SK-N-SH (cell line): ENCODE data around the gene LCE1C. TPM values are rescaled to one million over a fixed set of nuclear protein-coding genes. Genes with fewer than 3 reads are reported as not detected.

ENCODE experiments used
- CTCF ChIA-PET: fragments of 300-600, 350-600 bp; formaldehyde crosslinking; extraction: SDS; loops from one replicate; lab custom pipeline; 2021; lab: Yijun Ruan, JAX
- POLR2A ChIA-PET: fragments of 350-600 bp; sonication (Branson Sonifier 250); formaldehyde crosslinking; extraction: SDS; loops from one replicate; lab custom pipeline; 2020; ENCODE audit warnings: antibody characterized with exemption, inconsistent platforms; lab: Yijun Ruan, JAX
- DNase-seq: peaks from one replicate; pipeline ENCODE4 v3.0.0; 2012
- H2AFZ ChIP-seq: fragments of 200-600 bp; sonication (generic); 2 replicates; pipeline ENCODE4 v1.8.1; 2016; ENCODE audit warnings: antibody characterized with exemption, mild to moderate bottlenecking, low read depth
- H3F3A ChIP-seq: fragments of 200-600 bp; sonication (generic); replicated peaks from 2 replicates; pipeline ENCODE3; 2016; ENCODE audit warnings: antibody characterized with exemption, mild to moderate bottlenecking; ENCODE audit not compliant: insufficient read depth
- H3K27ac ChIP-seq, 2 experiments: fragments of 200-500 bp in 1 of 2; fragments of 200-600 bp in 1 of 2; sonication (Bioruptor generic) in 1 of 2; sonication (generic), shearing (Covaris generic) in 1 of 2; 2 replicates each; pipeline versions ENCODE4 v1.5.1 to v1.6.1; 2014 to 2016; ENCODE audit warnings: low read depth in 2 of 2, inconsistent platforms in 1 of 2, low read length in 1 of 2, mild to moderate bottlenecking in 1 of 2, mixed read lengths in 1 of 2
- H3K27me3 ChIP-seq: fragments of 200-600 bp; sonication (generic), shearing (Covaris generic); 2 replicates; pipeline ENCODE4 v1.6.1; 2016; ENCODE audit warnings: mixed run types; ENCODE audit not compliant: insufficient read depth
- H3K36me3 ChIP-seq, 2 experiments: fragments of 200-500 bp in 1 of 2; fragments of 200-600 bp in 1 of 2; sonication (Bioruptor generic) in 1 of 2; sonication (generic) in 1 of 2; replicated peaks in 1 of 2; 2 replicates each; pipeline versions ENCODE3 to v1.5.1; 2014 to 2016; ENCODE audit warnings: low read length in 1 of 2, mild to moderate bottlenecking in 1 of 2; ENCODE audit not compliant: insufficient read depth in 2 of 2, control insufficient read depth in 1 of 2
- H3K4me1 ChIP-seq, 2 experiments: fragments of 200-500 bp in 1 of 2; fragments of 200-600 bp in 1 of 2; sonication (Bioruptor generic) in 1 of 2; sonication (generic), shearing (Covaris generic) in 1 of 2; 2 replicates each; pipeline versions ENCODE4 v1.5.1 to v1.6.1; 2014 to 2016; ENCODE audit warnings: low read depth in 1 of 2, low read length in 1 of 2, mixed run types in 1 of 2; ENCODE audit not compliant: insufficient read depth in 2 of 2, control insufficient read depth in 1 of 2
- H3K4me2 ChIP-seq: fragments of 200-600 bp; sonication (generic), shearing (Covaris generic); 2 replicates; pipeline ENCODE4 v1.6.1; 2017; ENCODE audit warnings: mixed run types
- H3K4me3 ChIP-seq, 2 experiments: fragments of 200-500 bp in 1 of 2; fragments of 200-600 bp in 1 of 2; sonication (Bioruptor generic) in 1 of 2; sonication (generic), shearing (Covaris generic) in 1 of 2; 2 replicates each; pipeline versions ENCODE4 v1.5.1 to v1.8.1; 2014 to 2016; ENCODE audit warnings: low read depth in 2 of 2, inconsistent platforms in 1 of 2, low read length in 1 of 2, mild to moderate bottlenecking in 1 of 2, mixed read lengths in 1 of 2, moderate library complexity in 1 of 2
- H3K79me2 ChIP-seq: fragments of 200-600 bp; sonication (generic); 2 replicates; pipeline ENCODE4 v1.8.1; 2017; ENCODE audit warnings: mild to moderate bottlenecking; ENCODE audit not compliant: insufficient read depth
- H3K9ac ChIP-seq: fragments of 200-600 bp; sonication (generic); 2 replicates; pipeline ENCODE4 v1.6.1; 2017; ENCODE audit warnings: mixed run types
- H3K9me2 ChIP-seq: fragments of 200-600 bp; sonication (generic); 2 replicates; pipeline ENCODE4 v1.6.1; 2017; ENCODE audit warnings: mixed run types
- H3K9me3 ChIP-seq: fragments of 200-600 bp; sonication (generic); 2 replicates; pipeline ENCODE4 v1.6.1; 2017; ENCODE audit warnings: mixed run types, mild to moderate bottlenecking, moderate library complexity
- H4K20me1 ChIP-seq: fragments of 200-600 bp; sonication (generic); 2 replicates; pipeline ENCODE4 v1.6.1; 2017; ENCODE audit warnings: mild to moderate bottlenecking, mixed run types; ENCODE audit not compliant: insufficient read depth
- CTCF ChIP-seq: fragments of 200-600 bp; sonication (generic); IDR thresholded peaks from 2 replicates; pipeline ENCODE4 v1.6.1; 2017; ENCODE audit warnings: antibody characterized with exemption, mild to moderate bottlenecking, moderate library complexity
- ELF1 ChIP-seq: IDR thresholded peaks from 2 replicates; pipeline ENCODE4 v1.4.0; 2012
- EZH2phosphoT487 ChIP-seq: fragments of 200-600 bp; sonication (generic); IDR thresholded peaks from 2 replicates; pipeline ENCODE4 v1.6.1; 2017; ENCODE audit warnings: low read depth, mixed run types, mild to moderate bottlenecking, antibody characterized with exemption, moderate library complexity, borderline replicate concordance
- FOXJ3 ChIP-seq: sonication (generic); formaldehyde crosslinking; IDR thresholded peaks from 2 replicates; pipeline ENCODE4 v1.5.1; 2020; ENCODE audit warnings: mild to moderate bottlenecking, missing genetic modification reagents
- FOXM1 ChIP-seq: IDR thresholded peaks from 2 replicates; pipeline ENCODE4 v1.4.0; 2012; ENCODE audit warnings: low read depth, mild to moderate bottlenecking
- GATA2 ChIP-seq: sonication (generic); formaldehyde crosslinking; IDR thresholded peaks from 2 replicates; pipeline ENCODE4 v1.5.0; 2020; ENCODE audit warnings: mild to moderate bottlenecking, missing genetic modification reagents
- IRF3 ChIP-seq: fragments of 150-350 bp; IDR thresholded peaks from 2 replicates; pipeline ENCODE4 v1.6.1; 2016; ENCODE audit warnings: mild to moderate bottlenecking, low read depth, low read length
- MAX ChIP-seq: IDR thresholded peaks from 2 replicates; pipeline ENCODE4 v1.4.0; 2012; ENCODE audit warnings: low read depth
- MXI1 ChIP-seq: IDR thresholded peaks from 2 replicates; pipeline ENCODE4 v1.6.1; 2012; ENCODE audit warnings: mild to moderate bottlenecking, low read depth, low read length, improper control_type of control experiment
- NFIC ChIP-seq: IDR thresholded peaks from 2 replicates; pipeline ENCODE4 v1.4.0; 2012; ENCODE audit warnings: borderline replicate concordance
- NRF1 ChIP-seq: IDR thresholded peaks from 2 replicates; pipeline ENCODE4 v1.6.1; 2012; ENCODE audit warnings: low read depth, mild to moderate bottlenecking, low read length
- PBX3 ChIP-seq: IDR thresholded peaks from 2 replicates; pipeline ENCODE4; 2012
- POLR2AphosphoS5 ChIP-seq: IDR thresholded peaks from 2 replicates; pipeline ENCODE4 v1.6.1; 2012; ENCODE audit warnings: low read depth, low read length
- RCOR1 ChIP-seq: fragments of 150-350 bp; IDR thresholded peaks from 2 replicates; pipeline ENCODE4 v1.6.1; 2017; ENCODE audit warnings: antibody characterized with exemption, low read length
- REST ChIP-seq: IDR thresholded peaks from 2 replicates; pipeline ENCODE4 v1.6.1; 2012; ENCODE audit warnings: mild to moderate bottlenecking, low read depth, low read length, moderate library complexity
- RXRA ChIP-seq: IDR thresholded peaks from 2 replicates; pipeline ENCODE4 v1.4.0; 2012; ENCODE audit warnings: low read depth, mild to moderate bottlenecking, borderline replicate concordance
- TAF1 ChIP-seq: IDR thresholded peaks from 2 replicates; pipeline ENCODE4 v1.6.1; 2012; ENCODE audit warnings: low read depth, mild to moderate bottlenecking, low read length, moderate library complexity, borderline replicate concordance
- USF2 ChIP-seq: fragments of 150-350 bp; IDR thresholded peaks from 2 replicates; pipeline ENCODE4 v1.6.1; 2017; ENCODE audit warnings: antibody characterized with exemption, low read length, low read depth, borderline replicate concordance
- ZBTB33 ChIP-seq: IDR thresholded peaks from 2 replicates; pipeline ENCODE4 v1.4.0; 2012; ENCODE audit warnings: low read depth, borderline replicate concordance
- WGBS: methylation state at CpG from one replicate; pipeline ENCODE4 v1.1.6; 2017; ENCODE audit warnings: low lambda C conversion rate; 5-methylcytosine and 5-hydroxymethylcytosine counted together
- polyA plus RNA-seq, 3 experiments: library from polyadenylated mRNA; depleted of rRNA; stranded (reverse); fragments of >200 nt; gene quantifications; 2 replicates each; pipeline ENCODE4 v1.2.3, GENCODE V29; 2012

The LCE1C gene
- polyA plus RNA-seq, 1 of the 3 experiments (the other 2 are of a cell fraction), result not detected

GRCh38 chr1:152770411-152770810, 36.0 kb downstream of the LCE1C start:
- Histone ChIP-seq H3K79me2 (no peaks in the 10 kb centered on the region), H4K20me1 (no peaks in the 10 kb centered on the region), H3K27ac (no peak overlapping the region), H3F3A (no peaks in the 10 kb centered on the region), H3K9me3 (no peaks in the 10 kb centered on the region), H3K9me2 (no peaks in the 10 kb centered on the region), H3K9ac (no peak overlapping the region), H3K4me3 (no peak overlapping the region), H2AFZ (no peak overlapping the region), H3K4me2 (no peak overlapping the region), H3K4me1 (no peaks in the 10 kb centered on the region), H3K27me3 (no peaks in the 10 kb centered on the region), H3K36me3 (no peaks in the 10 kb centered on the region)
- no peak for DNase-seq
- CTCF ChIA-PET, result no interaction called here
- POLR2A ChIA-PET, result no interaction called here
- WGBS, result 0% methylated on average over 1 of the region's 1 CpG
- no peak for TF ChIP-seq USF2
- TF ChIP-seq FOXM1, result no peak
- no peak for TF ChIP-seq MXI1
- no peak for TF ChIP-seq POLR2AphosphoS5
- TF ChIP-seq RCOR1, result no peak
- TF ChIP-seq EZH2phosphoT487, result no peak
- no peak for TF ChIP-seq MAX
- TF ChIP-seq GATA2, result no peak
- no peak for TF ChIP-seq CTCF
- TF ChIP-seq NRF1, result no peak
- no peak for TF ChIP-seq IRF3
- TF ChIP-seq RXRA, result no peak
- no peak for TF ChIP-seq TAF1
- no peak for TF ChIP-seq ZBTB33
- TF ChIP-seq REST, result no peak
- TF ChIP-seq NFIC, result no peak
- TF ChIP-seq ELF1, result no peak
- TF ChIP-seq FOXJ3 (CRISPR knock-in tag), result no peak
- no peak for TF ChIP-seq PBX3
